Measurements from ENCODE around the gene SPECC1L. TPM values are rescaled to one million over a fixed set of nuclear protein-coding genes. Genes with fewer than 3 reads are reported as not detected.

SPECC1L gene
- total RNA-seq, 1 experiment from 2014 or later: 40.8 TPM

DNA sequence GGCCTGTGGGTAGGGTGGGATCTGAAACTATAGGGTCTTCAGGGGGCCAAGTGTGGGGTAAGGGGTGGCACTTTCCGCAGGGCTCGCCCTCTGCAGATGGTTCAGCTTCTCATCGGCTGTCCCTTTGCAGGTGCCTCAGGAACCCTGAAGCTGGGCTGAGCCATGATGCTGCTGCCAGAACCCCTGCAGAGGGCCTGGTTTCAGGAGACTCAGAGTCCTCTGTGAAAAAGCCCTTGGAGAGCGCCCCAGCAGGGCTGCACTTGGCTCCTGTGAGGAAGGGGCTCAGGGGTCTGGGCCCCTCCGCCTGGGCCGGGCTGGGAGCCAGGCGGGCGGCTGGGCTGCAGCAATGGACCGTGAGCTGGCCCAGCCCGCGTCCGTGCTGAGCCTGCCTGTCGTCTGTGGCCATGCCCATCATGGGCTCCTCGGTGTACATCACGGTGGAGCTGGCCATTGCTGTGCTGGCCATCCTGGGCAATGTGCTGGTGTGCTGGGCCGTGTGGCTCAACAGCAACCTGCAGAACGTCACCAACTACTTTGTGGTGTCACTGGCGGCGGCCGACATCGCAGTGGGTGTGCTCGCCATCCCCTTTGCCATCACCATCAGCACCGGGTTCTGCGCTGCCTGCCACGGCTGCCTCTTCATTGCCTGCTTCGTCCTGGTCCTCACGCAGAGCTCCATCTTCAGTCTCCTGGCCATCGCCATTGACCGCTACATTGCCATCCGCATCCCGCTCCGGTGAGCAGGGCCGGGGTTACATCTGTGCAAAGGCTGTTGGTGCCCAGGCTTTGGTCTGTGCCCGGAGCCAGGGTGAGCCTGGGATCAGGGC, 162.6 kb downstream of the SPECC1L start:
- DNase-seq (ENCODE audit: low read depth, low spot score) (no peak), ATAC-seq (no peak)
- Histone ChIP-seq H3K27ac (ENCODE audit: low read depth, low read length) (no peak overlapping the region), H2AFZ (ENCODE audit: low read depth, low read length, poor library complexity, severe bottlenecking) (no peak overlapping the region), H3K4me2 (ENCODE audit: low read length) (no peak overlapping the region), H4K20me1 (ENCODE audit: insufficient read depth) (no peaks in the 10 kb centered on the region), H3K27me3 (ENCODE audit: insufficient read depth, low read length) (no peaks in the 10 kb centered on the region), H3K4me1 (ENCODE audit: control insufficient read depth in 1 of 2, insufficient read depth in 2 of 2, low read length in 2 of 2) (peaks cover 0 to 14% of the 10 kb centered on the region in 2 experiments; a peak in 2 of 4 replicates), H3K4me3 (replicated peaks in 1 of 2; ENCODE audit: low read depth in 1 of 2, low read length in 2 of 2) (no peak overlapping the region), H3K9ac (ENCODE audit: low read length) (no peak overlapping the region), H3K9me3 (ENCODE audit: control insufficient read depth in 1 of 2, insufficient read depth in 1 of 2, low read depth in 1 of 2, low read length in 2 of 2) (no peaks in the 10 kb centered on the region), H3K36me3 (ENCODE audit: control insufficient read depth in 1 of 2, insufficient read depth in 2 of 2, low read length in 2 of 2) (no peaks in the 10 kb centered on the region), H3K79me2 (ENCODE audit: insufficient read depth, low read length) (no peaks in the 10 kb centered on the region), H3K9me2 (ENCODE audit: insufficient read depth) (no peaks in the 10 kb centered on the region)
- RAD21 ChIA-PET (ENCODE audit: low non-redundant PET in 1 of 2, low total read pairs in 2 of 2, uncharacterized antibody in 2 of 2, unreplicated experiment in 2 of 2): interaction anchor here in 1 of 2 experiments (0.7 kb wide), 1 partner anchor 67 kb away, joined by 3 read pairs; no protein-coding TSS in a partner anchor
- BruUV-seq (replicated peaks): no TSS peak
- CTCF ChIA-PET: no interaction called here
- intact Hi-C loops (cut with micrococcal nuclease): no loop called here
- TF ChIP-seq RAD21 (IDR thresholded peaks at IDR 0.05; ENCODE audit: low read depth) (no peak), EZH2phosphoT487 (IDR thresholded peaks at IDR 0.05; ENCODE audit: borderline replicate concordance) (no peak)
- TF ChIP-seq, protein P1, sequence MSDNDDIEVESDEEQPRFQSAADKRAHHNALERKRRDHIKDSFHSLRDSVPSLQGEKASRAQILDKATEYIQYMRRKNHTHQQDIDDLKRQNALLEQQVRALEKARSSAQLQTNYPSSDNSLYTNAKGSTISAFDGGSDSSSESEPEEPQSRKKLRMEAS (IDR thresholded peaks at IDR 0.05): no peak
- TF ChIP-seq, protein P2, sequence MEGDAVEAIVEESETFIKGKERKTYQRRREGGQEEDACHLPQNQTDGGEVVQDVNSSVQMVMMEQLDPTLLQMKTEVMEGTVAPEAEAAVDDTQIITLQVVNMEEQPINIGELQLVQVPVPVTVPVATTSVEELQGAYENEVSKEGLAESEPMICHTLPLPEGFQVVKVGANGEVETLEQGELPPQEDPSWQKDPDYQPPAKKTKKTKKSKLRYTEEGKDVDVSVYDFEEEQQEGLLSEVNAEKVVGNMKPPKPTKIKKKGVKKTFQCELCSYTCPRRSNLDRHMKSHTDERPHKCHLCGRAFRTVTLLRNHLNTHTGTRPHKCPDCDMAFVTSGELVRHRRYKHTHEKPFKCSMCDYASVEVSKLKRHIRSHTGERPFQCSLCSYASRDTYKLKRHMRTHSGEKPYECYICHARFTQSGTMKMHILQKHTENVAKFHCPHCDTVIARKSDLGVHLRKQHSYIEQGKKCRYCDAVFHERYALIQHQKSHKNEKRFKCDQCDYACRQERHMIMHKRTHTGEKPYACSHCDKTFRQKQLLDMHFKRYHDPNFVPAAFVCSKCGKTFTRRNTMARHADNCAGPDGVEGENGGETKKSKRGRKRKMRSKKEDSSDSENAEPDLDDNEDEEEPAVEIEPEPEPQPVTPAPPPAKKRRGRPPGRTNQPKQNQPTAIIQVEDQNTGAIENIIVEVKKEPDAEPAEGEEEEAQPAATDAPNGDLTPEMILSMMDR (IDR thresholded peaks at IDR 0.05 in 2 of 3, conservative IDR thresholded peaks at IDR 0.05 in 1 of 3; ENCODE audit: borderline replicate concordance in 1 of 3, insufficient read depth in 1 of 3, low read depth in 2 of 3, low read length in 2 of 3): no peak
- POLR2A ChIA-PET: no interaction called here
